SH-SY5Y (cell line): Measurements from ENCODE around the gene LRRTM4.

ENCODE experiments used
- GATA2 ChIP-seq: IDR thresholded peaks from 2 replicates; pipeline ENCODE4 v1.6.1; 2011; ENCODE audit warnings: mild to moderate bottlenecking, low read depth, low read length
- GATA3 ChIP-seq: IDR thresholded peaks from 2 replicates; pipeline ENCODE4 v1.6.1; 2011; ENCODE audit warnings: low read depth, mild to moderate bottlenecking, low read length, moderate library complexity

GRCh38 chr2:77147153-77147552 is 375.0 kb downstream of the LRRTM4 start:
- TF ChIP-seq GATA2 = no peak
- no peak for TF ChIP-seq GATA3
